GM12892 (cell line): ENCODE data around the gene CYP17A1. TPM values are rescaled to one million over a fixed set of nuclear protein-coding genes. Genes with fewer than 3 reads are reported as not detected.
"Not testable (repeated sequence)": the region's sequence is repeated elsewhere in the genome, so short reads cannot be mapped to it uniquely, and the experiment has no call there.

Experiments used
- DNase-seq: peaks from one replicate; pipeline ENCODE4 v3.0.0; 2011; ENCODE audit not compliant: insufficient read length
- FAIRE-seq: peaks from 2 replicates; lab custom pipeline; 2011; peaks lifted over from hg19 to GRCh38; lab: Jason Lieb, UNC
- POLR2A ChIP-seq: IDR thresholded peaks from 2 replicates; pipeline ENCODE4 v1.6.1; 2011; ENCODE audit warnings: low read depth, low read length, control low read depth
- POLR2AphosphoS5 ChIP-seq: IDR thresholded peaks from 2 replicates; pipeline ENCODE4 v1.6.1; 2011; ENCODE audit warnings: low read depth, low read length, control low read depth
- TAF1 ChIP-seq: IDR thresholded peaks from 2 replicates; pipeline ENCODE4 v1.6.1; 2011; ENCODE audit warnings: low read depth, mild to moderate bottlenecking, control low read depth, low read length, borderline replicate concordance
- polyA plus RNA-seq: library from polyadenylated mRNA; unstranded; fragments of >200 nt; gene quantifications from one replicate; pipeline ENCODE4 v1.2.1, GENCODE V29; 2012; ENCODE audit warnings: missing spikeins, inconsistent platforms; ENCODE audit not compliant: missing spikeins

The CYP17A1 gene
- polyA plus RNA-seq: not detected

GRCh38 chr10:102837230-102837721 is at the start of gene CYP17A1:
CYP17A1 (minus strand) TSS chr10:102837413; CDS start chr10:102837361, 52 bp downstream.
- TF ChIP-seq POLR2A (no peak), TAF1 (no peak), POLR2AphosphoS5 (no peak)
- DNase-seq (no peak), FAIRE-seq (no peak)

GRCh38 chr10:102880256-102880655 is 43.0 kb upstream of the CYP17A1 start:
- FAIRE-seq (no peak), DNase-seq (no peak)

GRCh38 chr10:102878629-102879028 is 41.4 kb upstream of the CYP17A1 start:
- no peak for DNase-seq
- FAIRE-seq: no peak
- no peak for TF ChIP-seq POLR2A
- TF ChIP-seq TAF1: no peak
- no peak for TF ChIP-seq POLR2AphosphoS5

More at GRCh38 chr10:102880256-102880655, 43.0 kb upstream of the CYP17A1 start:
- TF ChIP-seq POLR2AphosphoS5 (no peak), TAF1 (no peak), POLR2A (no peak)

GRCh38 chr10:102876747-102877153 is 39.5 kb upstream of the CYP17A1 start:
- FAIRE-seq (no peak), DNase-seq (no peak)
- TF ChIP-seq TAF1 (no peak), POLR2A (no peak), POLR2AphosphoS5 (no peak)

GRCh38 chr10:102872163-102872562 is 35.0 kb upstream of the CYP17A1 start:
- FAIRE-seq: no peak
- no peak for DNase-seq
- TF ChIP-seq TAF1 (no peak), POLR2AphosphoS5 (no peak), POLR2A (no peak)

- DNase-seq (no peak), FAIRE-seq (no peak)
- no peak for TF ChIP-seq POLR2AphosphoS5
- no peak for TF ChIP-seq TAF1
- no peak for TF ChIP-seq POLR2A
Observed at GRCh38 chr10:102870221-102870620, 33.0 kb upstream of the CYP17A1 start.

GRCh38 chr10:102869258-102870198 is 32.3 kb upstream of the CYP17A1 start, which contains the start of gene AS3MT:
AS3MT (plus strand) TSS chr10:102869470; CDS start chr10:102869593, 123 bp downstream.
- DNase-seq (peak; percentile 35), FAIRE-seq (no peak)
- TF ChIP-seq POLR2A (no peak), TAF1 (no peak), POLR2AphosphoS5 (no peak)

- TF ChIP-seq POLR2AphosphoS5 (no peak), TAF1 (no peak), POLR2A (no peak)
- no peak for DNase-seq
- FAIRE-seq: no peak
Observed at GRCh38 chr10:102868911-102869257, 31.7 kb upstream of the CYP17A1 start.

- DNase-seq: no peak
- no peak for TF ChIP-seq TAF1
- TF ChIP-seq POLR2AphosphoS5: no peak
- TF ChIP-seq POLR2A: no peak
- no peak for FAIRE-seq
Observed at GRCh38 chr10:102865620-102866019, 28.4 kb upstream of the CYP17A1 start.

GRCh38 chr10:102863660-102864059 is 26.4 kb upstream of the CYP17A1 start:
- FAIRE-seq: no peak
- no peak for DNase-seq

GRCh38 chr10:102859911-102860310 is 22.7 kb upstream of the CYP17A1 start:
- FAIRE-seq (no peak), DNase-seq (no peak)
- TF ChIP-seq POLR2AphosphoS5 (no peak), TAF1 (no peak), POLR2A (no peak)

More at GRCh38 chr10:102863660-102864059, 26.4 kb upstream of the CYP17A1 start:
- TF ChIP-seq TAF1: no peak

GRCh38 chr10:102856758-102857424 is 19.7 kb upstream of the CYP17A1 start:
- no peak for TF ChIP-seq POLR2AphosphoS5
- TF ChIP-seq POLR2A: no peak
- TF ChIP-seq TAF1: no peak
- FAIRE-seq (no peak), DNase-seq (no peak)

- not testable (repeated sequence) for FAIRE-seq, DNase-seq
Observed at GRCh38 chr10:102855731-102856436, 18.7 kb upstream of the CYP17A1 start.

- not testable (repeated sequence) for FAIRE-seq, DNase-seq
Observed at GRCh38 chr10:102853237-102853636, 16.0 kb upstream of the CYP17A1 start.
